Activated CD4-positive, CD25-positive, alpha-beta regulatory T cell treated with anti-CD3 and anti-CD28 coated beads, Interleukin-2, amount 50 U/mL, for 24 hours (primary cell): ENCODE measurements around the gene MYO1E.

Source experiments
- ATAC-seq, 2 donors: fragments of 150-1000 bp; cut with Tn5 transposase; one replicate each; pipeline ENCODE4 v1.10.0; 2021; ENCODE audit warnings: mild to moderate bottlenecking in 1 of 2, moderate library complexity in 1 of 2

Gene MYO1E

GRCh38 chr15:59313641-59314332, 58.9 kb downstream of the MYO1E start:
- no peak for ATAC-seq

GRCh38 chr15:59312205-59312604, 60.5 kb downstream of the MYO1E start:
- no peak for ATAC-seq

DNA sequence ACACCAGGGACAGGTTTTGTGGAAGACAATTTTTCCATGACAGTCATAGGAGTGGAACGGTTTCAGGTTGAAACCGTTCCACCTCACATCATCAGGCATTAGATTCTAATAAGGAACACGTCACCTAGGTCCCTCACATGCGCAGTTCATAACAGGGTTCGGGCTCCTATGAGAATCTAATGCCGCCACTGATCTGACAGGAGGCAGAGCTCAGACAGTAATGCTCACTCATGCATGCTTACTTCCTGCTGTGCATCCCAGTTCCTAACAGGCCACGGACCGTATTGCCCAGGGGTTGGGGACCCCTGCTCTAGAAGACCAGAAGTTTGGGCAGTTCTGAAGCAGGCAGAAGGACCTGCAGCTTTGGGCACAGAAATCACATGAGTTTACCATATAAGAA, 61.5 kb downstream of the MYO1E start:
- no peak for ATAC-seq

GRCh38 chr15:59309405-59309804, 63.3 kb downstream of the MYO1E start:
- no peak for ATAC-seq

DNA sequence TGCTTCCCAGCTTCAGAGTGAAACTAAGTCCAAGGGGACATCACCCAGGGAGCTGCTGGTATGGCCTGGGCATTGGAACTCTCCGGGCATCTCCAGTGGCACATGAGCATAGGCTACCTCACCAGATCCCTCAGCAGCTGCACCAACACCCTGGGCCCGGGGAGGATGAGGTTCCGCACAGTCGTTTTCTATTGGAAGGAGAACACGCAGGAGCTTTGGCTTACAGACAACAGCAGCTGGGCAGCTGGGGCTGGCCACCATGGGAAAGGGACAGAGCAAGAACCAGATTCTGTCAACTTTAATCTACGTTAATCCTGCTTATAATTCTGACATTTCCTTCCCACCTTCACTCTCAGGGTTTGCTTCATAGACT, 65.5 kb downstream of the MYO1E start:
- ATAC-seq, result no peak

GRCh38 chr15:59306520-59307164, 66.0 kb downstream of the MYO1E start:
- no peak for ATAC-seq

DNA sequence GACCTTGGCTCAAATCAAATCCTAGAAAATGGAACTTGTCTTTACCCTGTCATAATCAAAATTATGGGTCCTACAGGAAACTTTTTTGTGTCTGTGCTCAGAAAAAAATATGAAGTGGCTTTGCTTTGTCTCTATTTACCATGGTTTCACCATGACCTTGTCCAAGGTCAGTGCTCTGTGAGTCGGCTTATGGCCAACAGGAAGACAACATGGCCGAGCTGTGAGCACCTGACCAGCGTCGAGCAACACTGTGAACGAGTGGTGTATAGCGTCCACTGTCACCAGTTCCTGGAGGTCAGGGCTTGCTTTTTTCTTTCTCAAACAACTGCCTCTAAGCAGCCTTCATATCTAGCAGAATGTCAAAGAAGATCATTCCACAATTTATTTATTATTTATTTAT, 67.9 kb downstream of the MYO1E start:
- no peak for ATAC-seq

DNA sequence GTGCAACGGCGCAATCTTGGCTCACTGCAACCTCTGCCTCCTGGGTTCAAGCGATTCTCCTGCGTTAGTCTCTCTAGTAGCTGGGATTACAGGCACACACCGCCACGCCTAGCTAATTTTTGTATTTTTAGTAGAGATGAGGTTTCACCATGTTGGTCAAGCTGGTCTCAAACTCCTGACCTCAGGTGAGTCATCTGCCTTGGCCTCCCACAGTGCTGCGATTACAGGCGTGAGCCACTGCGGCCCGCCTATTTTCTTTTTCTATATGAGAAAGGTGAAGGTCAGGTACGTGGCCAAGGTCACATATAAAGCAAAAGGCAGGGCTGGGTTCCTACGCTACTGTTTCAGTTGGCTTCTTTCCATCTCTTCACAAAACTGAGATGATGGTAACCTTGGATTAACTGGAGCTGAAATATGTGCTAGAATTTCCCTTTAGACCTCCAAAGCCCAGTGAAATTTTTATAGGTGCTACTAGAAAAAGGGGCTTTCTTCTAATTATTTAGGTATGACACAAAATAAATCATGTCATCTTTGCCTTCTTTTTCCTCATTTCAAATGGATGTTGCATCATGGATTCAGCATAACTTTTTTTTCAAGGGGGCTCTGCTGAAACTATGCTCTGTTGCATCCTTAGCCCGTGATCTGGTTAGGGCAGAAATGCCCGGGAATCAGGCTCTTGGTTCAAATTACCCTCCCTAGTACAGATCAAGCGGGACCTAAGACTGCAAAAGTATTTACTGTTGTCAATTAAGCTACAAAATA, 68.5 kb downstream of the MYO1E start:
- ATAC-seq, result no peak

- ATAC-seq, result no peak
Measured at GRCh38 chr15:59303633-59304032, 69.0 kb downstream of the MYO1E start.

- ATAC-seq, result no peak
Measured at GRCh38 chr15:59303136-59303535, 69.5 kb downstream of the MYO1E start.

- ATAC-seq, result no peak
Measured at GRCh38 chr15:59301527-59301926, 71.1 kb downstream of the MYO1E start.

GRCh38 chr15:59300618-59301139, 72.0 kb downstream of the MYO1E start:
- ATAC-seq, result no peak

- ATAC-seq, result peak; percentile 77 to 81
Measured at GRCh38 chr15:59299929-59300617, 72.6 kb downstream of the MYO1E start.

GRCh38 chr15:59298854-59299250, 73.8 kb downstream of the MYO1E start:
- no peak for ATAC-seq

- ATAC-seq, result peak; percentile 87 to 88
Measured at GRCh38 chr15:59298225-59298853, 74.3 kb downstream of the MYO1E start.

GRCh38 chr15:59296181-59296617, 76.5 kb downstream of the MYO1E start:
- ATAC-seq, result no peak

DNA sequence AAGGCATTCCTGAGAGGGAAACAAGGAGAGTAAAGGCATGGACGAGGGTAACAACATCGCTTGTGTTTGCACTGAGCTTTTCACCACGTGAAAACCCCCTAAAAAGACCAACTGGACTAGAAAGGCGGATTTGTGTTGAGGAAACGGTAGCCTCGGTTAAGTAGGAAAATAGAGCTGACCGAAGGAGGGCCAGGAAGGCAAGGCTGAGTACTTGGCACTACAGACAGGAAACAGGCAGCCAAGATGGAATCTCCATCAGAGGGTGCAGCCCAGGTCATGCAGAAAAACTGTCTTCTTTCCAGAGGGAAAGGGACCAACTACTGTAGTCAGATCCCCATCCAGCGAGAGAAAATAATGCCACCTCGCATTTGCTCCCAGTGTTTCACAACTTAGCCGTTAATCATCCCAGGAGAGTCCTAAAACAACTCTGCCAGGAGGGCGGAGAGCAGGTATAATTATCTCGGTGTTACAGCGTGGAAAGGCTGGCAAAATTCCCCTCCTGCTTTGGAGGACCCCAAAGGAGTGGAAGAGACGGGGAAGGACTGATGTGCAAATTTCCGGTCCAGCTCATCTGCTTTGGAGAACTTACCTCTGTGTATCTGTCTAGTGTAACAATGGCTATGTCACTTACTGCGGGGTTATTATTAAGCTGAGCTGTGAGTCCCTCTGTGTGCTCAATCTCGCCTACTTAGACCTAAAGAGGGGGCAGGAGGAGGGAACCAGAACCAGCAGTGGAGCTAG, 77.2 kb downstream of the MYO1E start:
- ATAC-seq, result no peak

DNA sequence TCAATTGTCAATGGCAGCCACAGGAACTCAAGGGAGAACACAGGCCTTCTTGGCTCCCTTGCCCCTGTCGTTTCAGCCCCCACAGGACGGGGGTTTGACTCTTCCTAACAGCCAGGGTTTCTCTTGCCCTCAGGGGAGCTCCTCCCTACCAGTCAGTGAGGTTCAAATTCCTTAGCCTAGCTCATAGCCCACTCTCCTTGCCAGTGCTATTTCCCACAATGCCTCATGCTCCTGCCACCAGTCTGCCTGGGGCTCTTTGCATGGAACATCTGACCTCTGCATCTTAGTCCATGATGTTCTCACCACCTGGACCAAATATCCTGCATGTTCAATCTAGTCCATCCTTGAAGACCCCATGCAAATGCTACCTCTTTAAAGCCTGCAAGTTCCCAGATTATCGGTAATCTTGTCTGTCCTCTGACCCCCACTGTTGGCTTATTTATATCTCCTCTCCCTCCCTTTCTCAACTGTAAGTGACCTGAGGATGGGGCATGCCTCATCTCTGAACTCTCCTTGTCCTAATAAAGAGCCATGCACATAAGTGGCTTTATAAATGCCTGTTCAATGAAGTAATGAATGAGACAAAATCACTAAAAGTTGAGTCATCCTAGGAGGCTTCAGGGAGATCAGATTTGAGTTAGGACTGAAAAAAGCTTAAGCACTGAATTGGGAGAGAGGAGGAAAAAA, 78.0 kb downstream of the MYO1E start:
- no peak for ATAC-seq

DNA sequence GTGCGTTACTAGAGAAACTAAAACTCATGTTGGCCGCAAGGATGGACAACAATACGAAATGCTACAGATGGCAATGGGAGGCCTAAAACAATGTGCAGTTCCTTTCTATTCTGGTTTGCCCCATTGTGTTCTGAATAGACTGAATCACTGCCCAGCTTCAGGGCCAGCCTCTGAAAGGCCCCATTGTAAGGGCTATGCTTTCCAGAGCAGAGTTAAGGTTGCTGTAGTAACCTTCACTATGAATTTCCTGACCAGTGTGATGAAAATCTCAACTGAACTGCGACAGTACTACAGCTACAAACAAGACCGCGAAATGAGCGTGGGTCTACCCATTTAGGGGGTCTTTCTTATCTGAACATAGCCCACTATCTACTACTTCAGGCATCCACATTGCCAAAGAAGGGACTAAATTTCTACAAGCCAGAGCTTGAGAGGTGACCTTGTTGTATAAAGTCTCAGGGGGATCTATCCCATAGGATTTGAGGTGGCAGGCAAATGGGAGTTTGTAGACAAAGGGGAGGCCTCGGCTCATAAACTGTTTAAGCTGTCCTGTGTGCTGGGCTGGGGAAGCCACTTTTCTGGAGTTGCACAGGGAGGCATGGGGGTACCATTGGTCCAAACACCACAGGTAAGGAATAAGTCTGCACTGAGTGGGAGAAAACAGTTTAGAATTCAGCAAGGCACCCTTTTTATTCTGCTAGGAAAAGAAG, 80.1 kb downstream of the MYO1E start:
- no peak for ATAC-seq

- ATAC-seq, result no peak
Measured at GRCh38 chr15:59291213-59291549, 81.5 kb downstream of the MYO1E start.
